Posterior vena cava (tissue), 2 donors: ENCODE measurements around the gene UTP4. TPM values are rescaled to one million over a fixed set of nuclear protein-coding genes. Genes with fewer than 3 reads are reported as not detected.

Experiments
- DNase-seq: peaks from one replicate; pipeline ENCODE4 v3.0.0-alpha.2; 2020; ENCODE audit warnings: low spot score
- intact Hi-C, 2 donors: fragments of 100-400 bp; cut with DNase I; formaldehyde crosslinking; loops; one replicate each; pipeline versions ENCODE4 v1.14.1 to v1.14.2; 2022 to 2023
- total RNA-seq, 2 donors: library from RNA; stranded (reverse); fragmentation: NEBNext Ultra II Directional; extraction: Animal tissue kit (Norgen Biotek cat#: 25700); gene quantifications; one replicate each; pipeline ENCODE4 v1.2.1, GENCODE V29; 2021
- donor health status: DM: yes; HTN: yes; CAD: no.
- donor health status: DM: yes; HTN: yes; CAD: no.

Gene UTP4
- total RNA-seq, 2 donors from 2014 or later, result 32.8 to 36.9 TPM

DNA sequence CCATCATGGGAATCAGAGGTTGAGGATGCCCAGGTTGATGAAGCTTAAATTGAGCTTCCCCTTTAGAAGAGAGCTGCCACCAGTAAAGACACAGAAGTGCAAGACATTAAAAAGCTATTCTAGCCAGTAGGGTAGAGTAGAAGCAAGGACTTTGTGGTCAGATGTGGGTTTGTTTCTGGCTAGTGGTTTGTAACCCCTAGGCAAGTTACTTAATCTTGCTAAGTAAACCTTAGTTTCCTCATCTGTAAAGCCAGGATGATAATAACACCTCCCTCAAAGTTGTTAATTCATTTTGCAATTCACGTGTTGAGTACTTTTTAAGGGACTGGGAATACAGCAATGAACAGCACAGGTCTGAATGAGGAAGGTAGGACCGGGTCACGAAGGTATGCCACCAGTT, 58.1 kb downstream of the UTP4 start:
- intact Hi-C loops, result no loop called here
- no peak for DNase-seq

DNA sequence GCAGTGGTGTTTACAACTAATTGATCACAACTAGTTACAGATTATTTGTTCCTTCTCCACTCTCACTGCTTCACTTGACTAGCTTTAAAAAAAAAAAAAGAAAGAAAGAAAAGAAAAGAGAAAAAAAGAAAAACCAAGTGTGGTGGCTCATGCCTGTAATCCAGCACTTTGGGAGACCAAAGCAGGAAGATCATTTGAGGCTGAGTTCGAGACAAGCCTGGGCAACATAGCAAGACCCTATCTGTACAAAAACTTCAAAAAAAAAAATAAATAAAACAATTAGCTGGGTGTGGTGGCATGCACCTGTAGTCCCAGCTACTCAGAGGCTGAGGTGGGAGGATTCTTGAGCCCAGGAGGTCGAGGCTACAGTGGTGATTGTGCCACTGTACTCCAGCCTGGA, 58.7 kb downstream of the UTP4 start:
- intact Hi-C loops, result no loop called here
- DNase-seq, result no peak

- intact Hi-C loops, result no loop called here
- no peak for DNase-seq
Observed at GRCh38 chr16:69193855-69194254, 61.4 kb downstream of the UTP4 start.

DNA sequence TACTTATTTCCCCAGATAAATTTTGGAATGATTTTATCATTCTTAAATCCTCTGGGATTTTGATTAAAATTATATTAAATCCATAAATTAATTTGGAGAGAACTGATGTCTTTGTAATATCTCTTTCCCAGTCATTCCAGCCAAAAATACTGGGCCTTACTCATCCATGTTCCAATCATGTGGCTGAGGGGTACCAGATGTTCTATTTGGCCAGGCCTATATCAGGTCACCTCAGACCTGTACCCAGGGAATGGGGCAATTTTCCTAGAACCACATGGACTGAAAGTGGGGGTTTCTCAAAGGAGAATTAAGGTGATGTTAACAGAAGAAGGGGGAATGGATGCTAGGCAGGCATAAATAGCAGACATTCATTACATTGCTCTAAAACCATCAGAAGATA, 62.0 kb downstream of the UTP4 start:
- no peak for DNase-seq

GRCh38 chr16:69195369-69196029, 63.0 kb downstream of the UTP4 start:
- intact Hi-C loops, result no loop called here

More for the DNA sequence above, 62.0 kb downstream of the UTP4 start:
- intact Hi-C loops, result no loop called here

GRCh38 chr16:69197573-69197972, 65.1 kb downstream of the UTP4 start:
- no peak for DNase-seq
- intact Hi-C loops, result no loop called here

More at GRCh38 chr16:69195369-69196029, 63.0 kb downstream of the UTP4 start:
- DNase-seq, result no peak

DNA sequence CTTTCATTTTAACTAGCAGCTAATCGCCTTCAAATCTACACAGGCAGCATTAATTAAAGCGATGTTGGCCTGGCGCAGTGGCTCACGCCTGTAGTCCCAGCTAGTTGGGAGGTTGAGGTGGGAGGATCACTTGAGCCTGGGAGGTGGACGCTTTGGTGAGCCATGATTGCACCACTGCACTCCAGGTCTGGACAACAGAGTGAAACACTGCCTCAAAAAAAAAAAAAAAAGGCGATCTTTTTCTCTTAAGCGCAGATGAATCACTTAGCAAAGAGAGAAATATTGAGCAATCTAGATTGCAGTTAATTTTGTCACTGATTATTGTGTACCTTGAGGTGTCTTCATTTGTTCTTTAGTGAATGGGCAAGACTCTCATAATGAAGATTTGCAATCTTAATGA, 66.9 kb downstream of the UTP4 start:
- no peak for DNase-seq
- intact Hi-C loops, result no loop called here

DNA sequence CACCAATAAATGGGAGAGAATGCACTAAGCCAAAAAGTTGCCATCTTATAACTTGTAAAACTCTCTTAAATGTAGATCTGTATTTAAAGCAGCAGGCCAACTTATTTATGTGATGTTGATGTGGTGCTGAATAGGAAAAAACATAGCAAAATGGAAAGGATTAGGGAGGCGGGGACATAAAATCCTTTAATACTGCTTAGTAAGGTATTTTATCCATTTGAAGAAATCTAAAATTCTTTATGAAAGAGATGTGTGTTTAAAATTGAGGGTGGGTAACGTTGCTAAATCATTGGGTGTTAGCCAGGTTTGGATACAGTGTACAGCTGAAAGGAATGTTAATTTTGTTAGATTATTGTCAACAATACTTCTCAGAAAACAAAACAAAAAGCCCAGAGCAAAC, 68.8 kb downstream of the UTP4 start:
- intact Hi-C loops, result no loop called here
- DNase-seq, result no peak

- DNase-seq, result no peak
- intact Hi-C loops, result no loop called here
Observed at GRCh38 chr16:69201787-69202186, 69.3 kb downstream of the UTP4 start.

GRCh38 chr16:69204172-69204571, 71.7 kb downstream of the UTP4 start:
- intact Hi-C loops, result no loop called here
- no peak for DNase-seq

GRCh38 chr16:69209735-69210134, 77.3 kb downstream of the UTP4 start:
- no peak for DNase-seq
- intact Hi-C loops, result no loop called here

- intact Hi-C loops, result no loop called here
- no peak for DNase-seq
Observed at GRCh38 chr16:69217433-69217832, 85.0 kb downstream of the UTP4 start.

Other genes with a start within 250 kb of the UTP4 start
- gene HAS3, start 27.0 kb upstream of the UTP4 start, total RNA-seq, result 1 to 10 TPM in 1 of 2 donors, under 1 TPM in 1; 0.88 to 1.3 TPM
- gene CHTF8, start 61 bp upstream of the UTP4 start, total RNA-seq, result 10 to 100 TPM; 55.0 to 67.0 TPM
- 10 to 100 TPM; 53.8 to 59.5 TPM for gene SNTB2, start 54.5 kb downstream of the UTP4 start, total RNA-seq
- 10 to 100 TPM; 23.4 to 24.1 TPM for gene VPS4A, start 178.7 kb downstream of the UTP4 start, total RNA-seq
- gene PDF, start 197.9 kb downstream of the UTP4 start, total RNA-seq, result 1 to 10 TPM; 6.6 to 6.9 TPM
- 10 to 100 TPM; 21.9 to 22.4 TPM for gene COG8, start 206.9 kb downstream of the UTP4 start, total RNA-seq
- 10 to 100 TPM; 14.3 to 15.9 TPM for gene NIP7, start 207.1 kb downstream of the UTP4 start, total RNA-seq
- gene TMED6, start 219.1 kb downstream of the UTP4 start, total RNA-seq, result under 1 TPM; 0.51 to 0.57 TPM